HG03575 (cell line): ENCODE data around the gene GJA10.

Experiments used
- ATAC-seq: cut with Tn5 transposase; IDR thresholded peaks from one replicate; pipeline ENCODE4 v1.9.1; 2021; ENCODE audit not compliant: unreplicated experiment, insufficient number of reproducible peaks, low FRiP score; ENCODE audit errors: extremely low read depth

The GJA10 gene

DNA sequence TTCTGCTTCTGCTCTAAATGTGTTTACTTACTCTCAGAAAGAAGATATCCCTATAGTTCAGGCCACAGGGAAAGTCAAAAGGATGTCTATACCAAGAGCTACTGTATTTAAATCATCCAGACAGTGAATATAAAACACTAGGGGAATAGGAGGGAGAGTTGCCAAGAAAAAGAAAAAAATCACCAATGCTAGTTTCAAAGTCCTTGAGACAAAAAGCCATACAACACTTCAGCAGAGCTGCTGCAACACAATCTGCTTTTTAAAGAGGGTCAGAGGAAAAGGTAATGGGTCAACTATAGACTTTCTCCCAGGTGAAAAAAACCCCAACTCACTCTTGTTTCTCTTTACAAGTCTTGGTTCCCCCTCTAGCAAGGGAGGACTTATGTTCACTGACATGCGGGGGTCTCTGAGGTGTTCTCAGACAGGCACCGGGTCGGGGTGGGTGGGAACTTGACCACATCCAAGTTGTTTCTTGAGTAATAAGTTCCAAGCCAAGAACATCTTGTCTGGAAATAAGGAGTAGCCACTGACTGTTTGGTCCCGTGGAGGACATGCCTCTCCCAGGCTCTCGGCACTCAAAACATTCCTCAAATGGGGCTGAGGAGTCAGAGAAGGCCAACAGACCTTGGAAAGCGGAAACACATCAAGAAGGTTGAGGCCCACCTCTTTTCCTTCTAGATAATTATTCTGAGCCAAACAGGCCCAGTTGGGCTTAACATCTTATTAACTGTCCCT lies 47.7 kb downstream of the GJA10 start:
- no peak for ATAC-seq

DNA sequence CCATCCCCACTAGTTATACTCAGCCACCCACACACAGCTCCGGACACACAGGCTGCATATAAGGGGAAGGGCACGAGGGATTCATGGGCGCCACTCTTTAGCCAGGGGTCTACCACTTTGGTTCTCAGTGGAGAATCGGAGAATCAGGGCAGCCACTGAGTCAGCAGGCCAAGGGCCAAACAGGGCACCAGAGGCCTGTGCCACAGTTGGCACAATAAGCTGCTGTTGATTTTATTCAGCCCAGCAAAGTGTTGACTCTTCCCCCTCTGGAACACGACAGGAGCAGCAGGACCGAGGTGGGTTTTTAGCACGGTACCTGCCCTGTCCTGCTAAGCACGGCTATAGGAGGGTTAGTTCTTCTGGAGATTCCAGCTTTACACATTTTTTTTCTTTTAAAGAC lies 48.3 kb downstream of the GJA10 start:
- ATAC-seq = no peak

DNA sequence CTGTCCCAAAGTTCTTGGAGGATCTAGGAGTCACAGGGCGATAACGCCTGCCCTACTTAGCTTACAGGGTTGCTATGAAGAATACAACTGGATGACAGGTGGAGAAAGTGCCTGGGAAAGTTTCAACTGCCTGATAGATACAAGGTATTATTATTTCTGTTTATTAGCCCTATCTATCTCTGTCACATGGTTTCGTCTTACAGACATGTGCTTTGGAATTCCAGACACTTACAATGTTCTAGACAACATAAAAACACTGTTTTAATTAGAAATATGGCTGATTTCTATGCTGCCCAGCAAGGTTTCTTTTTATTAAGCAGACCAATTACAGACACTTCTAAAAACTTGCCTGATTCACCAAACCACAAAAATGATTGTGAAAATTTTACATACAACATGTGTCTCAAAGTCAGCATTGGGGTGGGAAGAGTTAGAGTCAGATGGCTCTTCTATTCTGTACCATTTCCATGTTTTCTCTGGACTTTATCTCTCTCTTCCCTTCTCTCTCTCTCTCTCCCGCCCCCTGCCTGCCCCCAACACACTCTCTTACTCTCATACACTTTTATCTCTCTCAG lies 50.0 kb downstream of the GJA10 start:
- ATAC-seq = no peak

DNA sequence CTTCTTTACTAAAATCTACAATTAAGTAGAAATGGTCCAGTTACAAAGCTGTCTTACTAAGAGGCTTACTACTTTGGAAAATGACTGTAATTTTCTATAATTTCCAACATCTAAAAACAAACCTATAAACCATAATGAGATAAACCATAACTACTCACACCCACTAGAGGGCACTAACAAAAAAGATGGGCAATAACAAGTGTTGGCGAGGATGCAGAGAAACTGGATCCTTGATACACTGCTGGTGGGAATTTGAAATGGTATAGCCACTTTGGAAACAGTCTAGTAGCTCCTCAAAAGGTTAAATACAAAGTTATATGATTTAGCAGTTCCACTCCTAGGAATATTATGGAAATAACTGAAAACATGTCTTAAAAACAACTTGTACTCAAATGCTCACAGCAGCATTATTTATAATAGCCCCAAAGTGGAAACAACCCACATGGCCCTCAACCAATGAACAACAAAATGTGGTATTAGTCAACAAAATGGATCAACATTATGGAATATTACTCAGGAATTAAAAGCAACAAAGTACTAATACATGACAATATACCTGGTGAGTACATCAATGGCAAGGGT lies 50.6 kb downstream of the GJA10 start:
- ATAC-seq = no peak
